ENCODE measurements around the gene RELB.
A peak's percentile ranks its signal among the peaks of the same experiment; 100 is the strongest.

Gene RELB

DNA sequence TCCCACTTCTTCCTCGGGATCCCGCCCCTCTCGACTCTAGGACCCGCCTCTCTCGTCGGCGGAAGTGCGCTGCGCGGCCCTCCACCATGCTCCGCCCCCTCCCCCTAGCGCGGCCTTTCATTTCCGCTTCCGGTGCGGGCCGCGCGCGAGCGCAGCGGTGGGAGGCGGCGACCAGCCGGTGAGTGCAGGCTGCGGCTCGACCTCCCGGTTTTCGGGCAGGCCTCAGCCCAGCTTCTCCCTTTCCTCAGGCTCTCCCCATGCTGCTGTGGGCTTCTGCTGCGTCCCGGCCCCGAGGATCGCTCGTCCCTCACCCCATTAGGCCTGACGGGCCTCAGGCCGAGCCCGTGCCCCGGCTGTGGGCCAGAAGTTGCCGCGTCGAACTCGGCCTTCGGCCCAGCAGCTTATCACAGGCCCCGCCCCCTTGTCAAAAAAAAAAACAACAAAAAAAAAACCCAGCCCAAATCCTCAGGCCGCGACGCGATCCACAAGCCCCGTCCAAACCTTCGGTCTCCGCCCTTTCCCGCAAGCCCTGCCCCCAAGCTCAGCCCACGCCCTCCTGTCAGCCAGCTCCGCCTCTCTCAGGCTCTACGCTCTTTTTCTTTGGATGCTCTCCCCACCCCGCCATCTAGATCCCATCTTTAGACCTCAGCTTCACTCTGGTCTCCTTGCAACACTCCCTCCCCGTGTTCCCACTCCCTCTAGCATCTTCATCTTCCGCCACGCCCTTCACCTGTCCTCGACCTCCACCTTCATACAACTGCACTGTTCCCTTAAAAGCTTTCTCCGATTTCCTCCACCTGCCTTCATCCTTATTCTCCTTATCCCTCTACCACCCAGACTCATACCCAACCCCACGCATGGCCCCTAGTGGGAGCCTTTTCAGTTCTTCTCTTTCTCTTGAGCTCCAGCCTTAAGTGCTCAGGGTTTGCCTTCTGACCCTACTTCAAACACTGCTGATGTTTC lies 37.9 kb downstream of the RELB start, which contains the start of gene CLASRP:
Gene CLASRP, plus strand, starts transcription at position 115 of the 963 bp plus-strand sequence. CDS start 1,168 bp downstream, outside the sequence.
- H3K9ac ChIP-seq (ENCODE audit: insufficient read length), result peak within 1 kb of the TSS; percentile 97
- TF ChIP-seq POLR2AphosphoS5 (IDR thresholded peaks at IDR 0.05; ENCODE audit: borderline replicate concordance, low read depth, low read length) (peak; percentile 97), FOXP2 (optimal IDR thresholded peaks at IDR 0.05; ENCODE audit: control extremely low read depth, extremely low read length, insufficient read depth) (no peak)
- H3K4me3 ChIP-seq, result peak within 1 kb of the TSS; percentile 99
- no peak for DNase-seq (ENCODE audit: low read depth, low spot score)
- H3K9me3 ChIP-seq (ENCODE audit: low read depth, low read length), result no peaks in the 10 kb centered on the region
- H3K36me3 ChIP-seq (ENCODE audit: insufficient read depth, low read length), result peaks cover 43% of the 10 kb centered on the region
- peak within 1 kb of the TSS; percentile 89 for H3K27ac ChIP-seq

DNA sequence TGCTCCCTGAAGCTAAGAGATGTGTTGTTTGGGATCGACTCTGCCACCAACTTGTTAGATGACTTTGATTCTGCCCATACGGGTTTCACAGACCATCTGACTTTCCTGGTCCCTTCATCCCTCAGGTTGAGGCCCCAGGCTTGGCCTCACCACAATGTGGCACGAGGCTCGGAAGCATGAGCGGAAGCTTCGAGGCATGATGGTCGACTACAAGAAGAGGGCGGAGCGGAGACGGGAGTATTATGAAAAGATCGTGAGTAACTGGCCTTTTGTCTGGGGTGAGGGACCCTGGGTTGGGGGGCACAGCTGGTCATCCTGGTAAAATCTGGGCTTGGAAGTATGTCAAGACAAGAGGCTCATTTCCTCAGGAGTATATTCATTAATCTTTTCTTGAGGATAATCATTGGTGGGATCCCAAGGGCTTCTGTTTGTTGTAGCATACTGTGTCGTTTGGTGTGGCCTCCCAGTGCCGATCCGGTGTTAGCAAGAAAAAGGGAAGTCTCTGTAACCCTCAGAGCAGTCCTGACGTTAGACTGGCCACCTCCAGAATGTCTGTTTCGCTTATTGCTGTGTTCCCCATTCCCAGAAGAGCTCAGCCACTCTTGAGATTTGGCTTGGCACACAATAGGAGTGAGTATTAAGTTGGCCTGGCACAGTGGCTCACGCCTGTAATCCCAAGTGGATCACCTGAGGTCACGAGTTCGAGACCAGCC lies 39.0 kb downstream of the RELB start:
- DNase-seq (ENCODE audit: low read depth, low spot score), result no peak
- peak overlapping the region; percentile 97 for H3K9ac ChIP-seq (ENCODE audit: insufficient read length)
- H3K9me3 ChIP-seq (ENCODE audit: low read depth, low read length), result no peaks in the 10 kb centered on the region
- H3K36me3 ChIP-seq (ENCODE audit: insufficient read depth, low read length), result peaks cover 53% of the 10 kb centered on the region
- no peak overlapping the region for H3K27ac ChIP-seq
- H3K4me3 ChIP-seq, result peak overlapping the region; percentile 99
- TF ChIP-seq EZH2 (IDR thresholded peaks at IDR 0.05) (no peak), POLR2AphosphoS5 (IDR thresholded peaks at IDR 0.05; ENCODE audit: borderline replicate concordance, low read depth, low read length) (no peak), FOXP2 (optimal IDR thresholded peaks at IDR 0.05; ENCODE audit: control extremely low read depth, extremely low read length, insufficient read depth) (no peak)

GRCh38 chr19:45041125-45041524 lies 39.9 kb downstream of the RELB start:
- Histone ChIP-seq H3K9me3 (ENCODE audit: low read depth, low read length) (no peaks in the 10 kb centered on the region), H3K4me3 (no peak overlapping the region), H3K27ac (no peak overlapping the region), H3K36me3 (ENCODE audit: insufficient read depth, low read length) (peaks cover 62% of the 10 kb centered on the region), H3K9ac (ENCODE audit: insufficient read length) (no peak overlapping the region)
- no peak for DNase-seq (ENCODE audit: low read depth, low spot score)
- no peak for TF ChIP-seq POLR2AphosphoS5 (IDR thresholded peaks at IDR 0.05; ENCODE audit: borderline replicate concordance, low read depth, low read length)
- no peak for TF ChIP-seq EZH2 (IDR thresholded peaks at IDR 0.05)
- TF ChIP-seq FOXP2 (optimal IDR thresholded peaks at IDR 0.05; ENCODE audit: control extremely low read depth, extremely low read length, insufficient read depth), result no peak

GRCh38 chr19:45045671-45046353 lies 44.5 kb downstream of the RELB start:
- no peak overlapping the region for H3K9ac ChIP-seq (ENCODE audit: insufficient read length)
- H3K36me3 ChIP-seq (ENCODE audit: insufficient read depth, low read length), result peaks cover 60% of the 10 kb centered on the region

DNA sequence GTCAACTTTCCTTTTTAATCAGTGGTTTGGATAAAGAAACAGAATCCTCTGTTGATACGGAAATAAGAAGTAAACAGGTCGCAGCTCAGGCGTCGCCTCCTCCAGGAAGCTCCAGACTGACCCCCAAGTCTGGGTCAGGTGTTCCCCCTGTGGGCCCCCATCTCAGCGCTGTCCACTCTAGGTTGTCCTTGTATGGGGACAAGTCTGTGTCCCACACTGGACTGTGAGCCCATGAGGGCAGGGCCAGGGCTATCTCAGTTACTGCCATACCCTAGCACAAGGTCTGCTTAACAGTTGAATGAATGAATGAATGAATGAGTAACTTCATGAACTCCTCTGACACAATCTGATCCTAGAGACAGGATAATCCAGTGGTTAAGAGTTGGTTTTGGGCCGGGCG lies 45.1 kb downstream of the RELB start:
- DNase-seq (ENCODE audit: low read depth, low spot score), result no peak
- TF ChIP-seq POLR2AphosphoS5 (IDR thresholded peaks at IDR 0.05; ENCODE audit: borderline replicate concordance, low read depth, low read length) (no peak), EZH2 (IDR thresholded peaks at IDR 0.05) (no peak), FOXP2 (optimal IDR thresholded peaks at IDR 0.05; ENCODE audit: control extremely low read depth, extremely low read length, insufficient read depth) (no peak)
- Histone ChIP-seq H3K27ac (no peak overlapping the region), H3K36me3 (ENCODE audit: insufficient read depth, low read length) (peaks cover 55% of the 10 kb centered on the region), H3K9me3 (ENCODE audit: low read depth, low read length) (no peaks in the 10 kb centered on the region), H3K4me3 (no peak overlapping the region), H3K9ac (ENCODE audit: insufficient read length) (no peak overlapping the region)

More at GRCh38 chr19:45045671-45046353, 44.5 kb downstream of the RELB start:
- no peak for DNase-seq (ENCODE audit: low read depth, low spot score)
- Histone ChIP-seq H3K27ac (no peak overlapping the region), H3K9me3 (ENCODE audit: low read depth, low read length) (no peaks in the 10 kb centered on the region), H3K4me3 (no peak overlapping the region)
- TF ChIP-seq FOXP2 (optimal IDR thresholded peaks at IDR 0.05; ENCODE audit: control extremely low read depth, extremely low read length, insufficient read depth) (no peak), POLR2AphosphoS5 (IDR thresholded peaks at IDR 0.05; ENCODE audit: borderline replicate concordance, low read depth, low read length) (no peak), EZH2 (IDR thresholded peaks at IDR 0.05) (no peak)

DNA sequence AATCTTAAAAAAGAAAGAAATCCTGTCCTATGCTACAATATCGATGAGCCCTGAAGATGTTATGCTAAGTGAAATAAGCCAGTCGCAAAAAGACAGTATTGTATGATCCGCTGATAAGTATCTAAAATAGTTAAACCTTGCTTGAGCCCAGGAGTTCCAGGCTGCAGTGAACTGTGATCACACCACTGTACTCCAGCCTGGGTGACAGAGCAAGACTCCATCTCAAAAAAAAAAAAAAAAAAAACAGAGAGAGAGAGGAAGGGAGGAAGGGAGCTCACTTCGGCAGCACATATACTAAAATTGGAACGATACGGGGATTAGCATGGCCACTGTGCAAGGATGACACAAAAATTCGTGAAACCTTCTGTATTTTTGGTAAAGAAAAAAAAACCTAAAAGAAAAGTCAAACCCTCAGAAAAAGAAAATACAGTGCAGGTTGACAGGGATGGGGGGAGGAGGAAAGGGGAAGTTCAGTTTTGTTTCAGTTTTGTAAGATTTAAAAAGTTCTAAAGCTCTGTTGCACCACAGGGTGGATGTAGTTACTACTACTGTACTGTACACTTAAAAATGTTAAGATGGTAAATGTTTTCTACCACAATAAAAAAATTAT lies 46.0 kb downstream of the RELB start:
- no peak for TF ChIP-seq EZH2 (IDR thresholded peaks at IDR 0.05)
- DNase-seq (ENCODE audit: low read depth, low spot score), result no peak
- no peak overlapping the region for H3K9ac ChIP-seq (ENCODE audit: insufficient read length)
- peaks cover 51% of the 10 kb centered on the region for H3K36me3 ChIP-seq (ENCODE audit: insufficient read depth, low read length)
- H3K27ac ChIP-seq, result no peak overlapping the region
- H3K4me3 ChIP-seq, result no peak overlapping the region
- no peaks in the 10 kb centered on the region for H3K9me3 ChIP-seq (ENCODE audit: low read depth, low read length)

GRCh38 chr19:45049073-45049736 lies 47.9 kb downstream of the RELB start:
- Histone ChIP-seq H3K9ac (ENCODE audit: insufficient read length) (no peak overlapping the region), H3K9me3 (ENCODE audit: low read depth, low read length) (no peaks in the 10 kb centered on the region), H3K27ac (no peak overlapping the region), H3K36me3 (ENCODE audit: insufficient read depth, low read length) (peaks cover 46% of the 10 kb centered on the region), H3K4me3 (no peak overlapping the region)
- no peak for DNase-seq (ENCODE audit: low read depth, low spot score)
- TF ChIP-seq FOXP2 (optimal IDR thresholded peaks at IDR 0.05; ENCODE audit: control extremely low read depth, extremely low read length, insufficient read depth) (no peak), POLR2AphosphoS5 (IDR thresholded peaks at IDR 0.05; ENCODE audit: borderline replicate concordance, low read depth, low read length) (no peak)
